HCT116 (cell line): Measurements from ENCODE around the gene FAAP100. TPM values are rescaled to one million over a fixed set of nuclear protein-coding genes. Genes with fewer than 3 reads are reported as not detected.

Experiments
- ATAC-seq: fragments of 200-7000 bp; cut with Tn5 transposase; 2 replicates; pipeline ENCODE4 v1.9.1; 2020; ENCODE audit warnings: mild to moderate bottlenecking, moderate library complexity
- BruUV-seq: library from RNA; stranded (reverse); fragments of 400-500 nt; replicated peaks from 2 replicates; lab custom pipeline; 2021; lab: Mats Ljungman, UMichigan
- CTCF ChIA-PET: fragments of 300-600 bp; sonication (Branson Sonifier 250); formaldehyde crosslinking; loops from one replicate; lab custom pipeline; 2021; ENCODE audit warnings: antibody characterized with exemption; lab: Charles Lee
- POLR2A ChIA-PET: fragments of 300-600, 350-600 bp; sonication (Branson Sonifier 250); formaldehyde crosslinking; loops from one replicate; lab custom pipeline; 2021; ENCODE audit warnings: antibody characterized with exemption; lab: Charles Lee
- RAD21 ChIA-PET, 2 experiments: fragments of 300-600 bp; sonication (Branson Sonifier 250); formaldehyde crosslinking; loops; one replicate each; lab custom pipeline; 2023; ENCODE audit warnings: low total read pairs in 2 of 2; ENCODE audit not compliant: uncharacterized antibody in 2 of 2, unreplicated experiment in 2 of 2, low non-redundant PET in 1 of 2; lab: Charles Lee
- DNase-seq: peaks from one replicate; pipeline ENCODE4 v3.0.0-alpha.2; 2010; ENCODE audit warnings: low read depth, low spot score
- H2AFZ ChIP-seq: fragments of 200-600 bp; shearing (Covaris generic), sonication (generic); 2 replicates; pipeline ENCODE4 v1.6.1; 2017; ENCODE audit warnings: low read depth, mixed run types, mixed read lengths, antibody characterized with exemption, low read length; ENCODE audit not compliant: poor library complexity, severe bottlenecking
- H3K27ac ChIP-seq: 2 replicates; pipeline ENCODE4 v1.5.1; 2012; ENCODE audit warnings: low read depth, low read length
- H3K27me3 ChIP-seq: fragments of 200-600 bp; sonication (generic); 2 replicates; pipeline ENCODE4 v1.6.1; 2016; ENCODE audit warnings: mixed run types, low read length, mixed read lengths; ENCODE audit not compliant: insufficient read depth
- H3K36me3 ChIP-seq, 2 experiments: fragments of 200-500 bp in 1 of 2; fragments of 200-600 bp in 1 of 2; sonication (Bioruptor generic) in 1 of 2; sonication (generic) in 1 of 2; 2 replicates each; pipeline versions ENCODE4 v1.5.1 to v1.6.1; 2014 to 2016; ENCODE audit warnings: low read length in 2 of 2, inconsistent platforms in 1 of 2, mixed read lengths in 1 of 2, mixed run types in 1 of 2; ENCODE audit not compliant: insufficient read depth in 2 of 2, control insufficient read depth in 1 of 2
- H3K4me1 ChIP-seq, 2 experiments: fragments of 200-600 bp in 1 of 2; sonication (generic) in 1 of 2; 2 replicates each; pipeline versions ENCODE4 v1.5.1 to v1.6.1; 2012 to 2017; ENCODE audit warnings: low read length in 2 of 2, inconsistent platforms in 1 of 2, mild to moderate bottlenecking in 1 of 2, mixed read lengths in 1 of 2, mixed run types in 1 of 2, moderate library complexity in 1 of 2; ENCODE audit not compliant: insufficient read depth in 2 of 2, control insufficient read depth in 1 of 2
- H3K4me2 ChIP-seq: fragments of 200-600 bp; sonication (generic); 2 replicates; pipeline ENCODE4 v1.6.1; 2017; ENCODE audit warnings: mixed run types, low read length, mixed read lengths
- H3K4me3 ChIP-seq, 2 experiments: fragments of 200-600 bp in 1 of 2; sonication (generic) in 1 of 2; replicated peaks in 1 of 2; 2 replicates each; pipeline ENCODE4 v1.5.1; 2011 to 2016; ENCODE audit warnings: low read length in 2 of 2, control low read depth in 1 of 2, low read depth in 1 of 2, mild to moderate bottlenecking in 1 of 2, mixed read lengths in 1 of 2, mixed run types in 1 of 2
- H3K79me2 ChIP-seq: fragments of 200-600 bp; sonication (generic); 2 replicates; pipeline ENCODE4 v1.6.1; 2017; ENCODE audit warnings: mild to moderate bottlenecking, mixed run types, low read length, moderate library complexity, mixed read lengths; ENCODE audit not compliant: insufficient read depth
- H3K9ac ChIP-seq: fragments of 200-600 bp; sonication (generic); 2 replicates; pipeline ENCODE4 v1.6.1; 2016; ENCODE audit warnings: low read length, mixed read lengths
- H3K9me2 ChIP-seq: fragments of 200-600 bp; sonication (generic), shearing (Covaris generic); 2 replicates; pipeline ENCODE4 v1.6.1; 2017; ENCODE audit warnings: mixed run types, mild to moderate bottlenecking, moderate library complexity; ENCODE audit not compliant: insufficient read depth
- H3K9me3 ChIP-seq, 2 experiments: fragments of 200-500 bp in 1 of 2; fragments of 200-600 bp in 1 of 2; sonication (Bioruptor generic) in 1 of 2; sonication (generic) in 1 of 2; 2 replicates each; pipeline ENCODE4 v1.6.1; 2014 to 2017; ENCODE audit warnings: low read length in 2 of 2, mixed read lengths in 2 of 2, inconsistent platforms in 1 of 2, low read depth in 1 of 2, mild to moderate bottlenecking in 1 of 2, mixed run types in 1 of 2, moderate library complexity in 1 of 2; ENCODE audit not compliant: control insufficient read depth in 1 of 2, insufficient read depth in 1 of 2
- H4K20me1 ChIP-seq: fragments of 200-600 bp; sonication (generic), shearing (Covaris generic); 2 replicates; pipeline ENCODE4 v1.6.1; 2017; ENCODE audit warnings: mixed run types, mild to moderate bottlenecking, moderate library complexity; ENCODE audit not compliant: insufficient read depth
- ELF1 ChIP-seq: IDR thresholded peaks from 2 replicates; pipeline ENCODE4 v1.6.1; 2012; ENCODE audit warnings: low read depth, borderline replicate concordance
- EZH2phosphoT487 ChIP-seq: fragments of 200-600 bp; IDR thresholded peaks from 2 replicates; pipeline ENCODE4 v1.6.1; 2018; ENCODE audit warnings: antibody characterized with exemption, borderline replicate concordance
- RAD21 ChIP-seq: IDR thresholded peaks from 2 replicates; pipeline ENCODE4 v1.6.1; 2012; ENCODE audit warnings: low read depth, mild to moderate bottlenecking
- SP1 ChIP-seq: IDR thresholded peaks from 2 replicates; pipeline ENCODE4 v1.6.1; 2012; ENCODE audit warnings: low read depth
- TCF7L2 ChIP-seq: IDR thresholded peaks from 2 replicates; pipeline ENCODE4 v1.7.0; 2011; ENCODE audit warnings: borderline replicate concordance, inconsistent platforms; ENCODE audit not compliant: insufficient read depth, insufficient read length; ENCODE audit errors: extremely low read depth
- YY1 ChIP-seq: IDR thresholded peaks from 2 replicates; pipeline ENCODE4 v1.6.1; 2011; ENCODE audit warnings: low read length, low read depth, moderate library complexity, mild to moderate bottlenecking; ENCODE audit not compliant: insufficient replicate concordance; ENCODE audit errors: extremely low read depth
- intact Hi-C: fragments of 100-400 bp; cut with micrococcal nuclease; formaldehyde crosslinking; loops from 2 replicates; pipeline ENCODE4 v1.10.0; 2022
- total RNA-seq: library from RNA; stranded (reverse); gene quantifications from one replicate; pipeline ENCODE4 v1.2.1, GENCODE V29; 2021; ENCODE audit not compliant: unreplicated experiment
- TF ChIP-seq, protein P1 (sequence below), 3 experiments: fragments of 200-600 bp in 1 of 3; sonication (generic) in 1 of 3; IDR thresholded peaks in 2 of 3; conservative IDR thresholded peaks in 1 of 3; 2 replicates each; pipeline ENCODE4 v1.5.1; 2012 to 2017; ENCODE audit warnings: low read depth in 2 of 3, low read length in 2 of 3, antibody characterized with exemption in 1 of 3, borderline replicate concordance in 1 of 3, control low read depth in 1 of 3, mild to moderate bottlenecking in 1 of 3, mixed read lengths in 1 of 3, mixed run types in 1 of 3, moderate library complexity in 1 of 3; ENCODE audit not compliant: insufficient read depth in 1 of 3
- TF ChIP-seq, protein P2 (sequence below): IDR thresholded peaks from 2 replicates; pipeline ENCODE4 v1.6.1; 2012

The FAAP100 gene
- total RNA-seq, 1 experiment from 2014 or later, result 53.4 TPM

DNA sequence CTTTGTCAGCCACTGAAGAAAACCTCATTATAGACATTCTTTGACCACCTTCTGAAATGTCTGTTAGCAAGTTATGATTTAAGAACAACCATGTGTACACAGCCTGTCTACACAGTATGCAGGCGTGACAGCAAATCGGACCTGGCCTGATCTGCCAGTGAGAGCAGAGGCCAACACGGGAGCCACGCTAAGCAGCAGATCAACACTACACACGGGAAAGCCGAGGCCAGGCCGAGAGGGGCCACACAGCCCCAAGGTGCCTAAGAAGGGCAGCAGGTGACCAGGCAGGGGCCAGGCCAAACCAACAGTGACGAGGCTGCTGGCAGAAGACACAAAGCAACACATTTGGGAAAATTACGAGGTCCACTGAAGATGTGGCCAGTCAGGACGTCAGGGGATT, 16.3 kb upstream of the FAAP100 start:
- no peak overlapping the region for H3K4me3 ChIP-seq
- H3K9me3 ChIP-seq, result no peaks in the 10 kb centered on the region
- H3K79me2 ChIP-seq, result peaks cover 14% of the 10 kb centered on the region
- intact Hi-C loops, result loop anchor here (5.0 kb wide), 1 partner anchor 34 kb away; no protein-coding TSS in a partner anchor
- no peak overlapping the region for H3K27ac ChIP-seq
- ChIA-PET CTCF (no interaction called here), POLR2A (no interaction called here), RAD21 (no interaction called here)
- no peaks in the 10 kb centered on the region for H3K9me2 ChIP-seq
- BruUV-seq, result no TSS peak
- peaks cover 18 to 24% of the 10 kb centered on the region in 2 experiments for H3K4me1 ChIP-seq
- TF ChIP-seq ELF1, result no peak
- TF ChIP-seq EZH2phosphoT487, result no peak
- TF ChIP-seq TCF7L2, result no peak
- no peak for TF ChIP-seq YY1
- TF ChIP-seq, protein P1, sequence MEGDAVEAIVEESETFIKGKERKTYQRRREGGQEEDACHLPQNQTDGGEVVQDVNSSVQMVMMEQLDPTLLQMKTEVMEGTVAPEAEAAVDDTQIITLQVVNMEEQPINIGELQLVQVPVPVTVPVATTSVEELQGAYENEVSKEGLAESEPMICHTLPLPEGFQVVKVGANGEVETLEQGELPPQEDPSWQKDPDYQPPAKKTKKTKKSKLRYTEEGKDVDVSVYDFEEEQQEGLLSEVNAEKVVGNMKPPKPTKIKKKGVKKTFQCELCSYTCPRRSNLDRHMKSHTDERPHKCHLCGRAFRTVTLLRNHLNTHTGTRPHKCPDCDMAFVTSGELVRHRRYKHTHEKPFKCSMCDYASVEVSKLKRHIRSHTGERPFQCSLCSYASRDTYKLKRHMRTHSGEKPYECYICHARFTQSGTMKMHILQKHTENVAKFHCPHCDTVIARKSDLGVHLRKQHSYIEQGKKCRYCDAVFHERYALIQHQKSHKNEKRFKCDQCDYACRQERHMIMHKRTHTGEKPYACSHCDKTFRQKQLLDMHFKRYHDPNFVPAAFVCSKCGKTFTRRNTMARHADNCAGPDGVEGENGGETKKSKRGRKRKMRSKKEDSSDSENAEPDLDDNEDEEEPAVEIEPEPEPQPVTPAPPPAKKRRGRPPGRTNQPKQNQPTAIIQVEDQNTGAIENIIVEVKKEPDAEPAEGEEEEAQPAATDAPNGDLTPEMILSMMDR (IDR thresholded peaks at IDR 0.05 in 2 of 3, conservative IDR thresholded peaks at IDR 0.05 in 1 of 3; ENCODE audit: borderline replicate concordance in 1 of 3, insufficient read depth in 1 of 3, low read depth in 2 of 3, low read length in 2 of 3), result no peak
- TF ChIP-seq, protein P2, sequence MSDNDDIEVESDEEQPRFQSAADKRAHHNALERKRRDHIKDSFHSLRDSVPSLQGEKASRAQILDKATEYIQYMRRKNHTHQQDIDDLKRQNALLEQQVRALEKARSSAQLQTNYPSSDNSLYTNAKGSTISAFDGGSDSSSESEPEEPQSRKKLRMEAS, result no peak
- no peak for TF ChIP-seq SP1
- TF ChIP-seq RAD21, result no peak
- no peak overlapping the region for H3K9ac ChIP-seq
- no peak for DNase-seq
- H4K20me1 ChIP-seq, result 0 out of 2 replicates have a peak, but pooled peaks cover 3% of the 10 kb centered on the region
- peaks cover 63 to 78% of the 10 kb centered on the region in 2 experiments for H3K36me3 ChIP-seq
- H2AFZ ChIP-seq, result no peak overlapping the region
- no peak for ATAC-seq
- no peaks in the 10 kb centered on the region for H3K27me3 ChIP-seq
- H3K4me2 ChIP-seq, result no peak overlapping the region
